Astrocyte (in vitro differentiated cells and primary cell): ENCODE data around the gene ITFG1. TPM values are rescaled to one million over a fixed set of nuclear protein-coding genes. Genes with fewer than 3 reads are reported as not detected.
"Not testable (repeated sequence)": the region's sequence is repeated elsewhere in the genome, so short reads cannot be mapped to it uniquely, and the experiment has no call there.

Source experiments
- DNase-seq: peaks from one replicate; pipeline ENCODE4 v3.0.0-alpha.2; 2010; ENCODE audit warnings: low read depth
- FAIRE-seq: peaks from 2 replicates; lab custom pipeline; 2011; peaks lifted over from hg19 to GRCh38; lab: Jason Lieb, UNC
- H2AFZ ChIP-seq: 2 replicates; pipeline ENCODE4 v1.6.0; 2012; ENCODE audit warnings: low read depth, low read length, inconsistent platforms
- H3K27ac ChIP-seq: 2 replicates; pipeline ENCODE4 v1.5.1; 2011; ENCODE audit warnings: low read depth, low read length, inconsistent platforms
- H3K27me3 ChIP-seq: 2 replicates; pipeline ENCODE4 v1.6.0; 2011; ENCODE audit warnings: low read length, inconsistent platforms; ENCODE audit not compliant: insufficient read depth
- H3K36me3 ChIP-seq: 2 replicates; pipeline ENCODE4 v1.5.1; 2011; ENCODE audit warnings: low read length, inconsistent platforms; ENCODE audit not compliant: insufficient read depth
- H3K4me1 ChIP-seq: 2 replicates; pipeline ENCODE4 v1.5.1; 2011; ENCODE audit warnings: low read length, inconsistent platforms; ENCODE audit not compliant: insufficient read depth
- H3K4me2 ChIP-seq: 2 replicates; pipeline ENCODE4 v1.6.0; 2012; ENCODE audit warnings: low read length, inconsistent platforms
- H3K4me3 ChIP-seq: 2 replicates; pipeline ENCODE4 v1.5.1; 2011; ENCODE audit warnings: low read depth, mild to moderate bottlenecking, low read length, inconsistent platforms; ENCODE audit not compliant: insufficient read depth
- H3K79me2 ChIP-seq: 2 replicates; pipeline ENCODE4 v1.6.0; 2012; ENCODE audit warnings: mild to moderate bottlenecking, low read length, inconsistent platforms; ENCODE audit not compliant: insufficient read depth
- H3K9ac ChIP-seq: 2 replicates; pipeline ENCODE4 v1.6.0; 2012; ENCODE audit warnings: mild to moderate bottlenecking, low read length, inconsistent platforms
- H3K9me3 ChIP-seq: 2 replicates; pipeline ENCODE4 v1.5.1; 2012; ENCODE audit warnings: low read depth, mild to moderate bottlenecking, low read length, inconsistent platforms; ENCODE audit not compliant: insufficient read depth
- H4K20me1 ChIP-seq: 2 replicates; pipeline ENCODE4 v1.6.0; 2012; ENCODE audit warnings: low read length, inconsistent platforms; ENCODE audit not compliant: insufficient read depth
- H3K27ac Mint-ChIP-seq: one replicate; pipeline ENCODE4 v1.8.0; 2021; ENCODE audit warnings: mild to moderate bottlenecking, mixed read lengths; ENCODE audit not compliant: unreplicated experiment
- H3K27me3 Mint-ChIP-seq: one replicate; pipeline ENCODE4 v1.8.0; 2021; ENCODE audit warnings: low read depth, mixed read lengths; ENCODE audit not compliant: unreplicated experiment
- H3K36me3 Mint-ChIP-seq: one replicate; pipeline ENCODE4 v1.8.0; 2021; ENCODE audit warnings: low read depth, mixed read lengths; ENCODE audit not compliant: unreplicated experiment
- H3K4me1 Mint-ChIP-seq: one replicate; pipeline ENCODE4 v1.8.0; 2021; ENCODE audit warnings: low read depth, mixed read lengths; ENCODE audit not compliant: unreplicated experiment
- H3K4me3 Mint-ChIP-seq: one replicate; pipeline ENCODE4 v1.8.0; 2021; ENCODE audit warnings: mild to moderate bottlenecking, moderate library complexity, mixed read lengths; ENCODE audit not compliant: unreplicated experiment
- H3K9me3 Mint-ChIP-seq: one replicate; pipeline ENCODE4 v1.8.0; 2021; ENCODE audit warnings: mild to moderate bottlenecking, mixed read lengths; ENCODE audit not compliant: unreplicated experiment
- CTCF ChIP-seq: IDR thresholded peaks from 2 replicates; pipeline ENCODE4 v1.5.1; 2011; ENCODE audit warnings: low read depth, mild to moderate bottlenecking, inconsistent platforms, low read length, moderate library complexity; ENCODE audit not compliant: insufficient read depth
- EZH2 ChIP-seq: IDR thresholded peaks from 2 replicates; pipeline ENCODE4 v1.6.1; 2012; ENCODE audit warnings: mild to moderate bottlenecking, low read length, inconsistent platforms; ENCODE audit not compliant: insufficient read depth
- total RNA-seq: library from RNA; stranded (reverse); gene quantifications from 2 replicates; pipeline ENCODE4 v1.2.1, GENCODE V29; 2021

The ITFG1 gene
- total RNA-seq, 1 donor from 2014 or later = 52.7 TPM

DNA sequence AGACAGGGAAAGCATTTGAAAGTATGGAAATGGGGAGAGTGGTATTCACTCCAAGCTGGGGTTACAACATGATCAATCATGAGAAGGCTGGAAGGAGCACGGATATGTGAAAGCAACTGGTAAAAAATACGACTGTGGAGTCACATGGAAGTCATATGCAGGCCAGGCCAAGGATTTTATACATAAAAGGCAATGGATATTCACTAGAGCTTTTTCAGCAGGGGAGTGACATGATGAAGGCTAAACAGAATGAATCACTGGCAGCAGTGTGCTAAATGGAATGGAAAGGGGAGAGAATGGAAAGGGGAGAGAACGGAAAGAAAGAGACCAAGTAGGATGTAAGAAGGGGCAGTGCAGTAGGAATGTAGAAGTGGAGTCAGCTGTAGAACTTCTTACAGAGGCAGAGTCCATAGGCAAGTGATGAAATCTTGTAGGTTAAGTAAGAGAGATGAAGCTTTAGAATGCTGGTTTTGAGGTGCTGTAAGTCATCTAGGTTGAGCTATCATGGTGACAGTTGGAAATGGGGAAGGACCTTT, 304.1 kb downstream of the ITFG1 start:
- FAIRE-seq = no peak
- peaks cover 12% of the 10 kb centered on the region for H3K36me3 Mint-ChIP-seq
- no peak overlapping the region for H3K4me2 ChIP-seq
- H3K4me3 Mint-ChIP-seq = no peak overlapping the region
- H3K36me3 ChIP-seq = no peaks in the 10 kb centered on the region
- no peak overlapping the region for H3K9ac ChIP-seq
- H2AFZ ChIP-seq = no peak overlapping the region
- no peaks in the 10 kb centered on the region for H3K27me3 ChIP-seq
- peaks cover 10% of the 10 kb centered on the region for H3K9me3 Mint-ChIP-seq
- peaks cover 2% of the 10 kb centered on the region for H3K4me1 Mint-ChIP-seq
- no peaks in the 10 kb centered on the region for H3K79me2 ChIP-seq
- no peak for TF ChIP-seq EZH2
- TF ChIP-seq CTCF = no peak
- H3K9me3 ChIP-seq = peaks cover 3% of the 10 kb centered on the region
- no peaks in the 10 kb centered on the region for H3K27me3 Mint-ChIP-seq
- no peak for DNase-seq
- H4K20me1 ChIP-seq = no peaks in the 10 kb centered on the region
- H3K4me1 ChIP-seq = no peaks in the 10 kb centered on the region
- no peak overlapping the region for H3K27ac ChIP-seq
- no peak overlapping the region for H3K27ac Mint-ChIP-seq
- no peak overlapping the region for H3K4me3 ChIP-seq

- FAIRE-seq, H3K4me3 Mint-ChIP-seq: not testable (repeated sequence)
Measured at GRCh38 chr16:47152501-47152900, 308.4 kb downstream of the ITFG1 start.

GRCh38 chr16:47150067-47150466, 310.8 kb downstream of the ITFG1 start:
- DNase-seq = no peak
- H3K9ac ChIP-seq = no peak overlapping the region
- no peak for FAIRE-seq
- no peaks in the 10 kb centered on the region for H3K36me3 ChIP-seq
- H3K4me1 Mint-ChIP-seq = no peaks in the 10 kb centered on the region
- H3K27ac Mint-ChIP-seq = no peak overlapping the region
- H3K9me3 Mint-ChIP-seq = peaks cover 10% of the 10 kb centered on the region
- H3K4me1 ChIP-seq = no peaks in the 10 kb centered on the region
- H3K27me3 Mint-ChIP-seq = peaks cover 14% of the 10 kb centered on the region
- no peak overlapping the region for H3K27ac ChIP-seq
- H3K9me3 ChIP-seq = peaks cover 3% of the 10 kb centered on the region
- H3K4me3 Mint-ChIP-seq = no peak overlapping the region
- H3K36me3 Mint-ChIP-seq = peaks cover 14% of the 10 kb centered on the region
- no peak overlapping the region for H2AFZ ChIP-seq
- H3K79me2 ChIP-seq = no peaks in the 10 kb centered on the region
- no peak overlapping the region for H3K4me2 ChIP-seq
- H3K27me3 ChIP-seq = no peaks in the 10 kb centered on the region
- H4K20me1 ChIP-seq = no peaks in the 10 kb centered on the region
- no peak overlapping the region for H3K4me3 ChIP-seq
- TF ChIP-seq EZH2 (no peak), CTCF (no peak)

More at GRCh38 chr16:47152501-47152900, 308.4 kb downstream of the ITFG1 start:
- not testable (repeated sequence) for H3K9me3 ChIP-seq, DNase-seq, H3K27me3 Mint-ChIP-seq, H3K4me2 ChIP-seq, H3K27ac ChIP-seq, H4K20me1 ChIP-seq, H3K9ac ChIP-seq, H3K4me1 Mint-ChIP-seq, H2AFZ ChIP-seq, H3K27me3 ChIP-seq, H3K27ac Mint-ChIP-seq, H3K4me3 ChIP-seq, H3K4me1 ChIP-seq, H3K79me2 ChIP-seq, H3K9me3 Mint-ChIP-seq, H3K36me3 ChIP-seq
- H3K36me3 Mint-ChIP-seq = peaks cover 16% of the 10 kb centered on the region
